GM12872 (cell line): Measurements from ENCODE around the gene ITGA2.

Experiments used
- TF ChIP-seq, protein P1 (sequence below): IDR thresholded peaks from 3 replicates; pipeline ENCODE4 v1.5.1; 2011; ENCODE audit warnings: low read depth, mild to moderate bottlenecking, low read length, moderate library complexity; ENCODE audit not compliant: insufficient read depth

Gene ITGA2

GRCh38 chr5:53071298-53071697, 82.1 kb downstream of the ITGA2 start:
- TF ChIP-seq, protein P1, sequence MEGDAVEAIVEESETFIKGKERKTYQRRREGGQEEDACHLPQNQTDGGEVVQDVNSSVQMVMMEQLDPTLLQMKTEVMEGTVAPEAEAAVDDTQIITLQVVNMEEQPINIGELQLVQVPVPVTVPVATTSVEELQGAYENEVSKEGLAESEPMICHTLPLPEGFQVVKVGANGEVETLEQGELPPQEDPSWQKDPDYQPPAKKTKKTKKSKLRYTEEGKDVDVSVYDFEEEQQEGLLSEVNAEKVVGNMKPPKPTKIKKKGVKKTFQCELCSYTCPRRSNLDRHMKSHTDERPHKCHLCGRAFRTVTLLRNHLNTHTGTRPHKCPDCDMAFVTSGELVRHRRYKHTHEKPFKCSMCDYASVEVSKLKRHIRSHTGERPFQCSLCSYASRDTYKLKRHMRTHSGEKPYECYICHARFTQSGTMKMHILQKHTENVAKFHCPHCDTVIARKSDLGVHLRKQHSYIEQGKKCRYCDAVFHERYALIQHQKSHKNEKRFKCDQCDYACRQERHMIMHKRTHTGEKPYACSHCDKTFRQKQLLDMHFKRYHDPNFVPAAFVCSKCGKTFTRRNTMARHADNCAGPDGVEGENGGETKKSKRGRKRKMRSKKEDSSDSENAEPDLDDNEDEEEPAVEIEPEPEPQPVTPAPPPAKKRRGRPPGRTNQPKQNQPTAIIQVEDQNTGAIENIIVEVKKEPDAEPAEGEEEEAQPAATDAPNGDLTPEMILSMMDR, result no peak

GRCh38 chr5:53071738-53072137, 82.6 kb downstream of the ITGA2 start:
- TF ChIP-seq, protein P1, result no peak

GRCh38 chr5:53073348-53073747, 84.2 kb downstream of the ITGA2 start:
- TF ChIP-seq, protein P1, result no peak

DNA sequence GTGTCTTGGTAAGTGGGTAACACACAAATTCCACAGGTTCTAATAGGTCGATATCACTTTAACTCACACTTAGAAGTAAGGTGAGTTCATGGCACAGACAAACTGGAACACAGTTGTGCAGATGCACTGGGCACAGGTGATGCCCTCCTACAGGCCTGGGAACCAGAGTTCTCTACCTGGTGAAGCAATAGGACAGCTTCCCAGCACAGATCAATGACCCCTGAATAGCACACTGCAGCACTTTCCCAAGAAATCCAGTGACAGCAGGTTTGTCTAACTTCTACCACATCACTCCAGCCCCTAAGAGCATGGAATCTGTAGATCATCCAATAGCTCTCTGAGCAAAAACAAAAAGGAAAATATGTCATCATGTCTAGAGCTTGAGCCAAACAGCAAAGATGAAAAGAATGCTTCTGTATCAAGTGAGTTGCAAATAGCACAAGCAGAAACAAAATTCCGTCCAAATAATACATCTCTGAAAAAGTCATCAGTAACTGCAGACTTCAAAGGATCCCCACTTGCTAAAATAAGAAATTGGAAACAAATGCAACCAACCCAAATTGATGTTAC, 86.9 kb downstream of the ITGA2 start:
- TF ChIP-seq, protein P1, result no peak

- TF ChIP-seq, protein P1, result no peak
Observed at GRCh38 chr5:53080271-53080670, 91.1 kb downstream of the ITGA2 start.

DNA sequence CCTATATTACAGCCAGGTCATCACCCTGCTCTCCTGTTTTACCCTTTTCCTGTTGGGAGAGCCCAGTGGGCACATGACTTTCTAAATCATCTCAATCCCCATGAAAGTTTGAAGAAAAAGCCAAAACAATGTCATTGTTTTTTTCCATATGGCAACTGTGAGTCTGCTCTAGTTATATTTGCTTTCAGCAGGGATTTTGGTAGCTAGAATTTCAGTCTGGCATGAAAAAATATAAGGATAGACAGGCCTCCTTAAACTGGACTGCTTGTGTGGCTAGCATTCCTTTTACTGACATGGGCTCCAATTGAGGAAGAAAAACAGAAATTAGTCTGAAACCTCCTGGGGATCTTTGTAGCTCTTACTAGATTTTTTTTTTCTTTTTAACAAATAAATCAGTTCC, 94.8 kb downstream of the ITGA2 start:
- TF ChIP-seq, protein P1, result no peak

DNA sequence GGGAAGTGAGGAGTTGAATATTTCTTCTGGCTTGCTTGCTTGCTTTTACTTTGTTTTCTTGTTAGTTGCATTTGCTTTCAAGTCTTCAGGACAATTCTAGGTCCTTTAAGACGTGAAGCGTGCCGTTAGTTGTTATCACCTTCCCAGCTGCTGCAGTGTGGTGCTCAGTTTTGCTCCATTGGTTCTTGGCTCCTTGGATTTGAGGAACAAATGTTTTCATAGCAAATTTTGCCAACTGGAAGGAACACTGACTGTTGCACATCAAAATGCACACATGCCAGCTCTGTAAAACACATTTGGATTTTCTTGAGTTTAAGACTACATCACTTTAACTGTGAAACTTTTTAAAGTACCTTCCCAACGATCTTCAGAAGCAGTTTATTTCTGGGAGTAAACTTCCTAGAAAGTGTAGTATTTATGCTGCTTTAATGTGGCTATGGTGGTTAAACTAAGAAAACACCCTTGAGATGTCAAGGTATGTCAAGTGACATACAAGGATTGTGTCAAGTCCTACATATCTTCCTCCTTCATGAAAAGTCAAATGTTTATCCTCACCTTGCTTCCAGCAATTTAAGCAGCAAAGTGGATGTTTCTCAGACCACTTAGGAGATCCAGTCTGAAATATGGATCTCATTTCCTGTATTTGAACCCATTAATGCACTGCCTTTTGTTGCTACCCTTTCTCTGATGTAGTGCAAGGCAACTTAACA, 95.5 kb downstream of the ITGA2 start:
- TF ChIP-seq, protein P1, result no peak
